AG10803 (cell line): ENCODE data around the gene GALNT9.

Source experiments
- DNase-seq: peaks from one replicate; pipeline ENCODE4 v3.0.0; 2010; ENCODE audit warnings: low read depth
- H3K4me3 ChIP-seq: 2 replicates; pipeline ENCODE4 v1.5.1; 2011; ENCODE audit warnings: mild to moderate bottlenecking, low read length, control low read depth
- TF ChIP-seq, protein P1 (sequence below): conservative IDR thresholded peaks from 2 replicates; pipeline ENCODE4 v1.5.1; 2011; ENCODE audit warnings: mild to moderate bottlenecking, low read length, control low read depth, inconsistent platforms

GALNT9 gene

DNA sequence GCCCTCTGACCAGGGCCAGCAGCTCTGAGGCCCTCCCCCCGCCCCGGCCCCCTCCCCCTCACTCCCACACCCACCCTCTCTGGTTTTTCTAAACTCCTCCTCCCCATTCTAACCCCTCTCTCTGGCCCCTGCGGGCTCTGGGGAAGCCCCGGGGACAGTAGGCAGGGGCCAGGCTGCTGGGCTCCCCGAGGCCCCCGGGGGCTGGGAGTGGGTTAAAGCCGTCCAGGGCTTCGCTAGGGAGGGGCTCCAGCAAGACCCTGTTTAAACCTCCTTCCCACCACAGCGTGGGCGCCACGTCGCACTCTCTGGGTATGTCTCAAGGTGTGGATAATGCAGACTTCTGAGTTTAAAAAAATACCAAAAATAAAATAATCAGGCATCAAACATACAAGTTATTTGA is 51.4 kb downstream of the GALNT9 start:
- no peak overlapping the region for H3K4me3 ChIP-seq
- no peak for DNase-seq
- TF ChIP-seq, protein P1, sequence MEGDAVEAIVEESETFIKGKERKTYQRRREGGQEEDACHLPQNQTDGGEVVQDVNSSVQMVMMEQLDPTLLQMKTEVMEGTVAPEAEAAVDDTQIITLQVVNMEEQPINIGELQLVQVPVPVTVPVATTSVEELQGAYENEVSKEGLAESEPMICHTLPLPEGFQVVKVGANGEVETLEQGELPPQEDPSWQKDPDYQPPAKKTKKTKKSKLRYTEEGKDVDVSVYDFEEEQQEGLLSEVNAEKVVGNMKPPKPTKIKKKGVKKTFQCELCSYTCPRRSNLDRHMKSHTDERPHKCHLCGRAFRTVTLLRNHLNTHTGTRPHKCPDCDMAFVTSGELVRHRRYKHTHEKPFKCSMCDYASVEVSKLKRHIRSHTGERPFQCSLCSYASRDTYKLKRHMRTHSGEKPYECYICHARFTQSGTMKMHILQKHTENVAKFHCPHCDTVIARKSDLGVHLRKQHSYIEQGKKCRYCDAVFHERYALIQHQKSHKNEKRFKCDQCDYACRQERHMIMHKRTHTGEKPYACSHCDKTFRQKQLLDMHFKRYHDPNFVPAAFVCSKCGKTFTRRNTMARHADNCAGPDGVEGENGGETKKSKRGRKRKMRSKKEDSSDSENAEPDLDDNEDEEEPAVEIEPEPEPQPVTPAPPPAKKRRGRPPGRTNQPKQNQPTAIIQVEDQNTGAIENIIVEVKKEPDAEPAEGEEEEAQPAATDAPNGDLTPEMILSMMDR, result no peak

DNA sequence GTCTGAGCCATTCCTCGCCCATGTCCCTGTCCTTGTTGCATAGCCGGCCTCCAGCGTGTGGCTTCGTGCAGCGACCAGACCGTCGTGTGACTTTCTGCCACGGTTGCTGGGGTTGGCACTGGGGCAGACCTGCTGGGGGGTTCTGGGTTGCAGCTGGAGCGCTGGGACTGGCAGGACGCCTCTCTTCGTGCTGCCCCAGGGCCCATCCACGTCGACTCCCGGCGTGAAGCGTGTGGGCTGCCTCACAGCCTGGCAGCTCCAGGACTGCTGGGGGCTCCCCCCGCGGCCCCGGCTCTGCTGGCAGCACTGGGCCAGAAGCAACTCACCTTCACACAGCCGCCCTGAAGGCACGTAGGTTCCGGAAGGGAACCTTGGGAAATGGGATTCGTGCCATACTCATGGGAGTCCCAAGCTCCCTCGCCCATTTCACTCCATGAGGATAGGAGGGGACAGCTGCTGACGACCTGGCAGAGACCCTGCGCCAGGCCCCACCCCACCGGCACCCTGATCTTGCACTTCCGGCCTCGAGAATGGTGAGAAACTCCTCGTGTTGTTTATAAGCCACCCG is 51.9 kb downstream of the GALNT9 start:
- no peak overlapping the region for H3K4me3 ChIP-seq
- TF ChIP-seq, protein P1, result no peak
- DNase-seq, result no peak

DNA sequence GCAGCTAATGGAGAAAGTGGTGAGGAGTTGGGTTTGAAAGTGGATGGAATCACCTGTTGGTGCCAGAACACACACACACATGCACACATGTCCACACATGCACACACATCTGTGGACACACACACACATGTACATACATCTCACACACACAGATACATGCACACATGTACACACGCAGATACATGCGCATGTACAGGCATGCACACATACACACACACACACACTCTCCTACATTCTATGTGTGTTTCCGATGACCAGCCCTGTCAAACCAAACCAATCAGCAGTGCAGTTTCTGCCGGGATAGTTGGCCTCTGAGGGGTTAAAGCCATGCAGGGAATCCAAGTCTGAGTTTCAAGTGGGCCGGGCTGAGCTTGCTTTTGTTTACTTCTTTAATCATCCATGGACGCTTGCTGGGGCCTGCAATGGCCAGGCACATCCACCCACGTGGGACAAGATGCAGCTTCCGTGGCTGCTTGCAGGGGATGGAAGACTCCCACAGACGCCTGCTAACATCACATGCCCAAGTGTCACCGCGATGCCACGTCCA is 52.5 kb downstream of the GALNT9 start:
- no peak overlapping the region for H3K4me3 ChIP-seq
- DNase-seq, result no peak

DNA sequence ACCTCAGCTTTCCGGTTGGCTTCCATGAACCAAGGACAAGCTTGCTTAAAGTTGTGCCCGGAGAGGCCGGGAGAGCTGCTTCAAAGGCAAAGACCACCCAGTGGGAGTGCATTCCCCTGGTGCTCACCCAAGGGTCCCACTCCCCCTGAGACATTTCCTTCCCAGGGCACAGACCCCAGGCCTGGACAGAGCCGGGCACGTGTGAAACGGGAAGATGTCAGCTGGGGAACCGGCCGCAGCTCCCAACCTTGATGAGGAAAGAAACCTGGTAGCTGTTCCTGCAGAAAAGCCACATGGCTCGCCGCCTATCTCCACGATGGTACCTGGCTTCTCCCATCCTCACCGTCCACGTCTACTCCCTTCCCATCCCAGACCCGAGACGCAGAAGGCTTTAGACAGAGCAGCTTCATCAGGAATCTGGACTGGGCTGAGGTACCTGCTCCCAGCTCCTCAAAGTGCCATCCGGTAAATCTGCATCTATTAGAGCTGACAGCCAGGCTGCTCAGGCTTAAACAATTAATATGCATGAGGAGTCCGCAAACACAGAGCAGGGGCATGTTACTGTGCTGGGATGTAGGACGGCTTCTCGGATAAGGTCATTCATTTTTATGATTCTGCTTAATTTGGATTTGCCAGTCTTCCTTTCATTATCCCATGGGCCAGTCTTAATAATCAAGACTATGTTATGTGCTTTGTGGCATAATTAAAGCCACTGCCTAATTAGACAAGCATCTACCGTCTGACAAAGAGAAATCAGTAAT is 53.1 kb downstream of the GALNT9 start:
- no peak for DNase-seq
- TF ChIP-seq, protein P1, result no peak
- no peak overlapping the region for H3K4me3 ChIP-seq

More for the DNA sequence above, 52.5 kb downstream of the GALNT9 start:
- TF ChIP-seq, protein P1, result no peak

DNA sequence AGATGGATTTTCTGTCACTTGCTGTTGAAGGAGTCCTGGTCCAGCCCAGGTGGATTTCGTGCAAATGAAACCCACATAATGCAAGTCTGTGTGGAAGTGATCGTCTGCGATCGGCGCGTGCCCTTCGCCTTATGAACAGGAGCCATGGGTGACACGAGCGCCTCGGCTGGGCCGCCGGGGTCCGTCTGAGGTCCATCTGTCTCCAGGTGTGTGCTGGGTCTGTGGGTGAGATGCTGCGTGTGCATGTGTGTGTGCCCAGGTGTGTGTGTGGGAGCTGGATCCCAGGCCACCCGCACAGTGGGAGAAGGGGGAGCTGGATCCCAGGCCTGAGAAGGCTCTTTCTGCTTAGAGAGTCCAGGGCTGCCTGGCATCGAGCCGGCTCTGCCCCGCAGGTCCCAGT is 53.8 kb downstream of the GALNT9 start:
- DNase-seq, result no peak
- TF ChIP-seq, protein P1, result no peak
- no peak overlapping the region for H3K4me3 ChIP-seq

DNA sequence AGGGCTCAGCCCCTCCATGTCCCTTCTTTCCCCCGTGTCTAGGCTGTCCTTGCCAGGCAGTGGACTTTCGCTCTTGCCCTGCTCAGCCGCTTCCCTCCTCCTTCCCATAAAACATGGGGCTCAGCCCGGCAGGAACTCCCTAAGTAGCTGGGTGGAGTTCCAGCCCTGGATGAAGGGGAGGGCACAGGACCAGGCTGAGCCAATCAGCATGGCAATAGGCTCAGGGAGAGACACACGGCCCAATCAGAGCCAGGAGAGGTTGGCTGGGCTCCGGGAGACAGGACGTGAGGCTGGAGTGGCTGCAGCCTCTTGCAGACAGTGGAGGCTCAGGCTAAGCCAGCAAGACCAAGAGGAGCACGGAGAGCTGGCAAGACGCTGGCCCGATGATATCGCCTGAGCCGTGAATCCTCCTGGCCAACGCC is 54.3 kb downstream of the GALNT9 start:
- TF ChIP-seq, protein P1, result no peak
- peak; percentile 52 for DNase-seq

DNA sequence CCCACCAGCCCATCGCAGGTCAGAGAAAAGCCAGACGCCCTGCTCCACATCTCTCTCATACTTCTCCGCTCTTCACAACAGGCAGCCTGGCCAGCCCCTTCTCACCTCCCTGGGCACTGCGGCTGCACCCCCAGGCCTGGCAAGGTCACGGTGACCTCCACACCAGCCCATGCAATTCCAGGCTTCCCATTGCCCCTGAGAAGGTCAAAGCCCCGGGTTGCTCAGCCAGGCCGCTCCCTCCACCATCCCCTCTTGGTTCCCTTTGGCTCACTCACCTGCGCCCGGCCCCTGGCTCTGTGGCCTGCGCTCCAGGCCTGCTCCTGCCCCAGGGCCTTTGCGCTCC is 55.4 kb downstream of the GALNT9 start:
- H3K4me3 ChIP-seq, result no peak overlapping the region
- no peak for DNase-seq
- TF ChIP-seq, protein P1, result no peak

More for the DNA sequence above, 54.3 kb downstream of the GALNT9 start:
- H3K4me3 ChIP-seq, result no peak overlapping the region
